ENCODE results near the gene USP25. TPM values are rescaled to one million over a fixed set of nuclear protein-coding genes. Genes with fewer than 3 reads are reported as not detected.

Gene USP25
- total RNA-seq, 1 experiment from 2014 or later: 35.1 TPM

- no peak for DNase-seq
- H3K27me3 ChIP-seq (ENCODE audit: insufficient read depth, low read length): no peaks in the 10 kb centered on the region
- H3K9me3 Mint-ChIP-seq: peaks cover 17 to 22% of the 10 kb centered on the region in 2 experiments; a peak in 4 of 5 replicates
Observed at GRCh38 chr21:15893902-15894301, 164.1 kb downstream of the USP25 start.

More at GRCh38 chr21:15893902-15894301, 164.1 kb downstream of the USP25 start:
- H3K56ac ChIP-seq (ENCODE audit: insufficient read length, low read depth, low read length): no peak overlapping the region
- Mint-ChIP-seq H3K4me3 (no peak overlapping the region), H3K27ac (peak overlapping the region in 1 of 3 experiments; percentile 1; a peak in 1 of 7 replicates), H3K27me3 (ENCODE audit: low read depth) (no peaks in the 10 kb centered on the region), H3K4me1 (peaks cover 3 to 4% of the 10 kb centered on the region in 2 experiments; a peak in 1 of 4 replicates), H3K36me3 (ENCODE audit: insufficient read depth in 1 of 3, low read depth in 3 of 3) (peaks cover 4 to 28% (median 13%) of the 10 kb centered on the region in 3 experiments)
- H3K23ac ChIP-seq (ENCODE audit: insufficient read length, low read depth, low read length): no peak overlapping the region
- H2BK5ac ChIP-seq (ENCODE audit: insufficient read length, low read length): no peak overlapping the region
- no peak overlapping the region for H4K91ac ChIP-seq (ENCODE audit: insufficient read length, low read depth, low read length)
- no peak overlapping the region for H2BK15ac ChIP-seq (ENCODE audit: low read depth, low read length)
- H3K27ac ChIP-seq (ENCODE audit: insufficient read length, low read depth, low read length): no peak overlapping the region
- H3K18ac ChIP-seq (ENCODE audit: insufficient read length, low read depth, low read length): no peak overlapping the region
- H4K5ac ChIP-seq (ENCODE audit: insufficient read length, low read depth, low read length): no peak overlapping the region
- H3K4ac ChIP-seq (ENCODE audit: low read depth, low read length): no peak overlapping the region
- no CpG with 5 or more reads among the region's 4 CpGs for WGBS (ENCODE audit: extremely low coverage, insufficient read length, low lambda C conversion rate)
- no peaks in the 10 kb centered on the region for H4K20me1 ChIP-seq (ENCODE audit: control insufficient read depth, insufficient read depth, insufficient read length)
- no peak overlapping the region for H2AFZ ChIP-seq (ENCODE audit: low read length)
- no peak overlapping the region for H3K9ac ChIP-seq (ENCODE audit: extremely low read depth, insufficient read length, low read length)
- no peak overlapping the region for H2AK5ac ChIP-seq (ENCODE audit: insufficient read length, low read length)
- no peaks in the 10 kb centered on the region for H3K79me2 ChIP-seq (ENCODE audit: insufficient read depth, low read length)
- no peak for TF ChIP-seq CTCF (conservative IDR thresholded peaks at IDR 0.05)
- no peaks in the 10 kb centered on the region for H3K4me1 ChIP-seq (ENCODE audit: insufficient read depth, low read length)
- H2BK12ac ChIP-seq (ENCODE audit: insufficient read length, low read depth, low read length): no peak overlapping the region
- no peak overlapping the region for H4K8ac ChIP-seq (replicated peaks; ENCODE audit: insufficient read length, low read depth, low read length)
- H3K79me1 ChIP-seq (ENCODE audit: insufficient read depth, low read depth, low read length, poor library complexity, severe bottlenecking): no peaks in the 10 kb centered on the region
- no peaks in the 10 kb centered on the region for H3K9me3 ChIP-seq (ENCODE audit: control insufficient read depth, low read depth, low read length)
- H3K14ac ChIP-seq (ENCODE audit: insufficient read depth, low read length): no peak overlapping the region
- no peak overlapping the region for H3T11ph ChIP-seq (ENCODE audit: low read length)
- H3K23me2 ChIP-seq (ENCODE audit: insufficient read length, low read depth, low read length, poor library complexity, severe bottlenecking): no peaks in the 10 kb centered on the region
- no peak overlapping the region for H2BK20ac ChIP-seq (ENCODE audit: low read depth, low read length, poor library complexity, severe bottlenecking)
- H2BK120ac ChIP-seq (ENCODE audit: low read depth, low read length, poor library complexity, severe bottlenecking): no peak overlapping the region
- no peak overlapping the region for H3K4me2 ChIP-seq (ENCODE audit: insufficient read depth, insufficient read length, low read length)
